B cell (primary cell): ENCODE results near the gene SHISA8. TPM values are rescaled to one million over a fixed set of nuclear protein-coding genes. Genes with fewer than 3 reads are reported as not detected.

ENCODE experiments used
- ATAC-seq: fragments of 200-7000 bp; cut with Tn5 transposase; one replicate; pipeline ENCODE4 v1.10.0; 2021; ENCODE audit warnings: low read depth, mild to moderate bottlenecking, moderate number of reproducible peaks, moderate library complexity
- CTCF ChIA-PET: fragments of 350-600 bp; sonication (Branson Sonifier 250); formaldehyde crosslinking; loops from one replicate; lab custom pipeline; 2021; ENCODE audit warnings: antibody characterized with exemption, inconsistent platforms; lab: Charles Lee
- POLR2A ChIA-PET: fragments of 350-600 bp; sonication (Branson Sonifier 250); formaldehyde crosslinking; loops from one replicate; lab custom pipeline; 2021; ENCODE audit warnings: antibody characterized with exemption; lab: Charles Lee
- DNase-seq: peaks from one replicate; pipeline ENCODE4 v3.0.0; 2013
- H2AFZ ChIP-seq: 2 replicates; pipeline ENCODE4 v1.6.1; 2012; ENCODE audit warnings: mild to moderate bottlenecking, low read depth, low read length; ENCODE audit not compliant: insufficient read depth, poor library complexity, severe bottlenecking
- H3K27ac ChIP-seq, 2 donors: 1 replicate in 1 of 2; 2 replicates in 1 of 2; pipeline ENCODE4 v1.5.1; 2012 to 2013; ENCODE audit warnings: low read length in 2 of 2, mild to moderate bottlenecking in 2 of 2, moderate library complexity in 1 of 2
- H3K27me3 ChIP-seq, 4 experiments: fragments of 200-600 bp in 1 of 4; sonication (generic) in 1 of 4; replicated peaks in 1 of 4; 1 replicate in 2 of 4; 2 replicates in 2 of 4; pipeline versions ENCODE4 v1.6.1 to v1.7.0; 2013 to 2016; ENCODE audit warnings: low read length in 3 of 4, mild to moderate bottlenecking in 2 of 4, mixed read lengths in 1 of 4, moderate library complexity in 1 of 4; ENCODE audit not compliant: insufficient read depth in 4 of 4, control insufficient read depth in 3 of 4; ENCODE audit errors: control extremely low read depth in 1 of 4
- H3K36me3 ChIP-seq, 2 experiments: replicated peaks in 1 of 2; 1 replicate in 1 of 2; 2 replicates in 1 of 2; pipeline versions ENCODE4 v1.6.1 to v1.7.1; 2013; ENCODE audit warnings: low read length in 1 of 2; ENCODE audit not compliant: insufficient read depth in 2 of 2, control insufficient read depth in 1 of 2; ENCODE audit errors: control extremely low read depth in 1 of 2, extremely low read depth in 1 of 2
- H3K4me1 ChIP-seq, 2 donors: fragments of 200-600 bp in 1 of 2; sonication (generic) in 1 of 2; 1 replicate in 1 of 2; 2 replicates in 1 of 2; pipeline versions ENCODE4 v1.5.1 to v1.6.1; 2013 to 2017; ENCODE audit warnings: low read length in 2 of 2; ENCODE audit not compliant: control insufficient read depth in 2 of 2, insufficient read depth in 2 of 2
- H3K4me2 ChIP-seq: replicated peaks from 2 replicates; pipeline ENCODE3; 2012; ENCODE audit warnings: mild to moderate bottlenecking, low read depth, low read length; ENCODE audit not compliant: poor library complexity, severe bottlenecking
- H3K4me3 ChIP-seq, 5 experiments: fragments of 200-600 bp in 1 of 5; sonication (generic) in 1 of 5; 1 replicate in 3 of 5; 2 replicates in 2 of 5; pipeline versions ENCODE4 v1.5.1 to v1.7.0; 2011 to 2016; ENCODE audit warnings: low read length in 4 of 5, mild to moderate bottlenecking in 4 of 5, low read depth in 2 of 5, control low read depth in 1 of 5, moderate library complexity in 1 of 5; ENCODE audit not compliant: insufficient read depth in 1 of 5; ENCODE audit errors: control extremely low read depth in 1 of 5, extremely low read depth in 1 of 5
- H3K79me2 ChIP-seq: fragments of 200-600 bp; sonication (generic); one replicate; pipeline ENCODE4 v1.6.0; 2016; ENCODE audit warnings: low read length; ENCODE audit not compliant: control insufficient read depth, insufficient read depth
- H3K9ac ChIP-seq: fragments of 200-600 bp; sonication (generic); 2 replicates; pipeline ENCODE4 v1.6.1; 2017; ENCODE audit warnings: mild to moderate bottlenecking, low read length, moderate library complexity
- H3K9me3 ChIP-seq, 3 donors: one replicate each; pipeline versions ENCODE4 v1.6.1 to v1.7.1; 2013; ENCODE audit warnings: low read length in 2 of 3; ENCODE audit not compliant: control insufficient read depth in 2 of 3, insufficient read depth in 1 of 3; ENCODE audit errors: control extremely low read depth in 1 of 3
- H4K20me1 ChIP-seq: 2 replicates; pipeline ENCODE4 v1.6.0; 2012; ENCODE audit warnings: mild to moderate bottlenecking, low read length; ENCODE audit not compliant: insufficient read depth, control insufficient read depth, poor library complexity, severe bottlenecking
- H3K27ac Mint-ChIP-seq: one replicate; pipeline ENCODE4 v1.8.0; 2021; ENCODE audit warnings: mixed read lengths
- H3K27me3 Mint-ChIP-seq: one replicate; pipeline ENCODE4 v1.8.0; 2021; ENCODE audit warnings: mixed read lengths
- H3K4me1 Mint-ChIP-seq: one replicate; pipeline ENCODE4 v1.8.0; 2021; ENCODE audit warnings: mixed read lengths
- H3K4me3 Mint-ChIP-seq: one replicate; pipeline ENCODE4 v1.8.0; 2021; ENCODE audit warnings: mixed read lengths
- H3K9me3 Mint-ChIP-seq: one replicate; pipeline ENCODE4 v1.8.0; 2022; ENCODE audit warnings: mixed read lengths; ENCODE audit not compliant: insufficient read depth
- CTCF ChIP-seq: fragments of 200-600 bp; IDR thresholded peaks from one replicate; pipeline ENCODE4 v1.8.0; 2022; ENCODE audit warnings: antibody characterized with exemption, mild to moderate bottlenecking
- EZH2 ChIP-seq: IDR thresholded peaks from 2 replicates; pipeline ENCODE4 v1.6.1; 2012; ENCODE audit warnings: borderline replicate concordance, low read depth, mild to moderate bottlenecking, moderate library complexity, low read length; ENCODE audit not compliant: insufficient read depth, poor library complexity, severe bottlenecking
- WGBS: methylation state at CpG from one replicate; pipeline ENCODE4 v1.1.5; 2013; ENCODE audit warnings: missing lambda C conversion rate; ENCODE audit not compliant: insufficient coverage; 5-methylcytosine and 5-hydroxymethylcytosine counted together
- intact Hi-C: fragments of 100-400 bp; cut with micrococcal nuclease; formaldehyde crosslinking; loops from one replicate; pipeline ENCODE4 v1.10.0; 2022
- polyA plus RNA-seq: library from polyadenylated mRNA; depleted of rRNA; stranded (reverse); fragments of >200 nt; gene quantifications from 2 replicates; pipeline ENCODE4 v1.2.3, GENCODE V29; 2012
- total RNA-seq, 2 donors: library from RNA; stranded (reverse); fragments of 120-200 nt in 1 of 2; gene quantifications; 1 replicate in 1 of 2; 2 replicates in 1 of 2; pipeline versions ENCODE4 v1.2.3 to v1.2.4, GENCODE V29; 2013 to 2022

The SHISA8 gene
- total and polyA plus RNA-seq, 2 donors (not counting 1 experiment from before 2014, with no cell fraction given), result 22.4 to 46.5 TPM

GRCh38 chr22:41892721-41893120, 22.2 kb downstream of the SHISA8 start:
- Mint-ChIP-seq H3K9me3 (no peaks in the 10 kb centered on the region), H3K4me3 (no peak overlapping the region), H3K27me3 (no peaks in the 10 kb centered on the region), H3K4me1 (peaks cover 27% of the 10 kb centered on the region), H3K27ac (peak overlapping the region; percentile 41)
- Histone ChIP-seq H3K79me2 (peaks cover 22% of the 10 kb centered on the region), H3K4me3 (no peak overlapping the region), H4K20me1 (peaks cover 20% of the 10 kb centered on the region), H3K4me1 (peaks cover 14 to 18% of the 10 kb centered on the region in 2 donors), H3K9me3 (no peaks in the 10 kb centered on the region), H3K9ac (no peak overlapping the region), H3K27me3 (no peaks in the 10 kb centered on the region), H3K27ac (no peak overlapping the region), H3K36me3 (peaks cover 4 to 74% of the 10 kb centered on the region in 2 experiments), H3K4me2 (no peak overlapping the region), H2AFZ (no peak overlapping the region)
- ChIA-PET CTCF (interaction anchor here (1.2 kb wide), 1 partner anchor 9 kb away, joined by 3 read pairs; no protein-coding TSS in a partner anchor), POLR2A (interaction anchor here (0.6 to 0.7 kb wide), 2 partner anchors 11 to 49 kb away, joined by 3 to 5 read pairs; no protein-coding TSS in a partner anchor)
- WGBS, result 95% methylated on average over 4 of the region's 4 CpGs
- intact Hi-C loops, result no loop called here
- ATAC-seq (no peak), DNase-seq (no peak)
- TF ChIP-seq EZH2 (no peak), CTCF (no peak)

- ChIA-PET CTCF (interaction anchor here (2.9 kb wide), 1 partner anchor 194 kb away, joined by 11 read pairs; no protein-coding TSS in a partner anchor), POLR2A (interaction anchor here (0.5 to 0.6 kb wide), 2 partner anchors 30 to 54 kb away, joined by 3 read pairs; no protein-coding TSS in a partner anchor)
- H3K4me3 Mint-ChIP-seq, result no peak overlapping the region
- H2AFZ ChIP-seq, result no peak overlapping the region
- no peaks in the 10 kb centered on the region for H3K9me3 Mint-ChIP-seq
- H3K4me1 ChIP-seq, result peaks cover 14 to 22% of the 10 kb centered on the region in 2 donors
- no peak overlapping the region for H3K9ac ChIP-seq
- peaks cover 37% of the 10 kb centered on the region for H3K4me1 Mint-ChIP-seq
- H3K27ac ChIP-seq, result no peak overlapping the region
- peaks cover 22% of the 10 kb centered on the region for H3K79me2 ChIP-seq
- no peak overlapping the region for H3K27ac Mint-ChIP-seq
- H3K36me3 ChIP-seq, result peaks cover 4 to 74% of the 10 kb centered on the region in 2 experiments
- intact Hi-C loops, result no loop called here
- WGBS, result 99% methylated on average over 4 of the region's 9 CpGs
- H3K4me3 ChIP-seq, result no peak overlapping the region
- H3K27me3 Mint-ChIP-seq, result no peaks in the 10 kb centered on the region
- H3K4me2 ChIP-seq, result no peak overlapping the region
- ATAC-seq, result no peak
- TF ChIP-seq CTCF, result no peak
- no peak for TF ChIP-seq EZH2
- H3K9me3 ChIP-seq, result no peaks in the 10 kb centered on the region
- no peaks in the 10 kb centered on the region for H3K27me3 ChIP-seq
- no peak for DNase-seq
- peaks cover 20% of the 10 kb centered on the region for H4K20me1 ChIP-seq
Measured at GRCh38 chr22:41891407-41891806, 23.5 kb downstream of the SHISA8 start.
